IMR-90 (cell line): ENCODE data around the gene SLC25A21. TPM values are rescaled to one million over a fixed set of nuclear protein-coding genes. Genes with fewer than 3 reads are reported as not detected.

Source experiments
- ATAC-seq: fragments of 200-7000 bp; cut with Tn5 transposase; 2 replicates; pipeline ENCODE4 v1.9.1; 2020; ENCODE audit warnings: low read depth, mild to moderate bottlenecking, moderate library complexity
- BruUV-seq: library from RNA; stranded (reverse); fragments of 400-500 nt; replicated peaks from 2 replicates; lab custom pipeline; 2021; lab: Mats Ljungman, UMichigan
- CTCF ChIA-PET: fragments of 300-600 bp; formaldehyde crosslinking; extraction: SDS; loops from one replicate; lab custom pipeline; 2021; ENCODE audit warnings: antibody characterized with exemption; lab: Yijun Ruan, JAX
- POLR2A ChIA-PET: fragments of 300-600 bp; sonication (Branson Sonifier 250); formaldehyde crosslinking; loops from one replicate; lab custom pipeline; 2022; ENCODE audit warnings: antibody characterized with exemption; ENCODE audit not compliant: unreplicated experiment; lab: Charles Lee
- DNase-seq: peaks from one replicate; pipeline ENCODE4 v3.0.0; 2013
- H2AFZ ChIP-seq: replicated peaks from 2 replicates; pipeline ENCODE3; 2013; ENCODE audit warnings: low read length, mild to moderate bottlenecking; ENCODE audit not compliant: poor library complexity
- H2AK5ac ChIP-seq: 2 replicates; pipeline ENCODE4 v1.6.1; 2013; ENCODE audit warnings: low read depth, low read length, inconsistent platforms
- H2AK9ac ChIP-seq: replicated peaks from 2 replicates; pipeline ENCODE3; 2013; ENCODE audit warnings: mild to moderate bottlenecking, low read depth, low read length, moderate library complexity; ENCODE audit not compliant: poor library complexity
- H2BK120ac ChIP-seq: 2 replicates; pipeline ENCODE4 v1.6.1; 2013; ENCODE audit warnings: low read depth, low read length, inconsistent platforms
- H2BK15ac ChIP-seq: 3 replicates; pipeline ENCODE4 v1.6.1; 2013; ENCODE audit warnings: low read depth, low read length, inconsistent platforms
- H2BK20ac ChIP-seq: 2 replicates; pipeline ENCODE4 v1.6.1; 2013; ENCODE audit warnings: low read depth, mild to moderate bottlenecking, inconsistent platforms, low read length, moderate library complexity
- H2BK5ac ChIP-seq: 2 replicates; pipeline ENCODE4 v1.6.1; 2013; ENCODE audit warnings: mild to moderate bottlenecking, low read depth, low read length, inconsistent platforms; ENCODE audit not compliant: poor library complexity, severe bottlenecking
- H3K14ac ChIP-seq: replicated peaks from 2 replicates; pipeline ENCODE4 v1.6.1; 2013; ENCODE audit warnings: low read depth, low read length, inconsistent platforms
- H3K18ac ChIP-seq: 2 replicates; pipeline ENCODE4 v1.6.1; 2013; ENCODE audit warnings: low read depth, low read length, control low read depth
- H3K23ac ChIP-seq: 2 replicates; pipeline ENCODE4 v1.6.1; 2013; ENCODE audit warnings: low read depth, low read length, inconsistent platforms
- H3K27ac ChIP-seq: 2 replicates; pipeline ENCODE4 v1.5.1; 2013; ENCODE audit warnings: mild to moderate bottlenecking, control low read depth, low read length; ENCODE audit not compliant: insufficient read depth
- H3K27me3 ChIP-seq: 2 replicates; pipeline ENCODE4 v1.6.1; 2013; ENCODE audit warnings: low read length; ENCODE audit not compliant: control insufficient read depth, insufficient read depth
- H3K36me3 ChIP-seq: 2 replicates; pipeline ENCODE4 v1.6.1; 2013; ENCODE audit warnings: low read length, mixed read lengths; ENCODE audit not compliant: control insufficient read depth, insufficient read depth
- H3K4ac ChIP-seq: 2 replicates; pipeline ENCODE4 v1.6.1; 2013; ENCODE audit warnings: low read depth, low read length, inconsistent platforms
- H3K4me1 ChIP-seq: 2 replicates; pipeline ENCODE4 v1.6.1; 2013; ENCODE audit warnings: low read length, mixed read lengths; ENCODE audit not compliant: control insufficient read depth, insufficient read depth
- H3K4me2 ChIP-seq: 2 replicates; pipeline ENCODE4 v1.6.1; 2013; ENCODE audit warnings: low read depth, mild to moderate bottlenecking, control low read depth, low read length, moderate library complexity
- H3K4me3 ChIP-seq: 2 replicates; pipeline ENCODE4 v1.5.1; 2013; ENCODE audit warnings: low read depth, mild to moderate bottlenecking, control low read depth, low read length, moderate library complexity; ENCODE audit not compliant: insufficient read depth
- H3K56ac ChIP-seq: 2 replicates; pipeline ENCODE4 v1.6.1; 2013; ENCODE audit warnings: low read length, inconsistent platforms; ENCODE audit not compliant: insufficient read depth; ENCODE audit errors: extremely low read depth
- H3K79me1 ChIP-seq, 2 experiments: 2 replicates each; pipeline ENCODE4 v1.6.1; 2013; ENCODE audit warnings: low read length in 2 of 2, inconsistent platforms in 1 of 2, low read depth in 1 of 2
- H3K9ac ChIP-seq: 2 replicates; pipeline ENCODE4 v1.6.1; 2013; ENCODE audit warnings: low read depth, low read length, control low read depth
- H3K9me1 ChIP-seq: 2 replicates; pipeline ENCODE4 v1.6.1; 2013; ENCODE audit warnings: low read length, inconsistent platforms; ENCODE audit not compliant: insufficient read depth
- H3K9me3 ChIP-seq: 2 replicates; pipeline ENCODE4 v1.6.1; 2013; ENCODE audit warnings: low read length; ENCODE audit not compliant: control insufficient read depth, insufficient read depth
- H4K20me1 ChIP-seq: 2 replicates; pipeline ENCODE4 v1.6.1; 2013; ENCODE audit warnings: low read length, inconsistent platforms; ENCODE audit not compliant: insufficient read depth
- H4K5ac ChIP-seq: 2 replicates; pipeline ENCODE4 v1.6.1; 2013; ENCODE audit warnings: mild to moderate bottlenecking, low read depth, low read length, control low read depth
- H4K8ac ChIP-seq, 2 experiments: 2 replicates each; pipeline ENCODE4 v1.6.1; 2013; ENCODE audit warnings: low read depth in 2 of 2, low read length in 2 of 2, control low read depth in 1 of 2, inconsistent platforms in 1 of 2
- H4K91ac ChIP-seq: 2 replicates; pipeline ENCODE4 v1.6.1; 2013; ENCODE audit warnings: low read depth, low read length, inconsistent platforms; ENCODE audit not compliant: insufficient read depth
- CHD1 ChIP-seq: IDR thresholded peaks from 2 replicates; pipeline ENCODE4 v1.6.1; 2012; ENCODE audit warnings: low read depth, low read length, improper control_type of control experiment
- ELK1 ChIP-seq: fragments of 150-350 bp; IDR thresholded peaks from 2 replicates; pipeline ENCODE4 v1.6.1; 2016; ENCODE audit warnings: low read depth, mild to moderate bottlenecking, low read length, moderate library complexity, borderline replicate concordance
- RFX5 ChIP-seq: IDR thresholded peaks from 2 replicates; pipeline ENCODE4 v1.8.0; 2012; ENCODE audit warnings: low read depth, mild to moderate bottlenecking, low read length, moderate library complexity
- WGBS, 2 experiments: methylation state at CpG; one replicate each; pipeline versions ENCODE4 v1.1.5 to v1.1.7; 2013; ENCODE audit warnings: missing lambda C conversion rate in 2 of 2; ENCODE audit not compliant: insufficient read length in 1 of 2; ENCODE audit errors: extremely low coverage in 2 of 2; 5-methylcytosine and 5-hydroxymethylcytosine counted together
- dilution Hi-C: fragments of 300-500 bp; cut with HindIII; formaldehyde crosslinking; loops from one replicate; pipeline ENCODE4 v1.14.3; 2018; ENCODE audit warnings: low sequenced_read_pairs; ENCODE audit not compliant: unreplicated experiment
- in situ Hi-C: fragments of 300-500 bp; cut with MboI; formaldehyde crosslinking; loops from 3 replicates; pipeline ENCODE4 v1.14.3; 2019; ENCODE audit warnings: low sequenced_read_pairs, inconsistent platforms, mixed read lengths
- intact Hi-C: fragments of 100-400 bp; cut with micrococcal nuclease; formaldehyde crosslinking; loops from 2 replicates; pipeline ENCODE4 v1.10.0; 2022
- polyA plus RNA-seq, 3 experiments: library from polyadenylated mRNA; depleted of rRNA; stranded (reverse); fragments of >200 nt; gene quantifications; 2 replicates each; pipeline ENCODE4 v1.2.3, GENCODE V29; 2012; ENCODE audit warnings: low replicate concordance in 1 of 3
- total RNA-seq: library from RNA; depleted of rRNA; stranded (reverse); fragments of >200 nt; gene quantifications from 2 replicates; pipeline ENCODE4 v1.2.3, GENCODE V29; 2012

The SLC25A21 gene
- total and polyA plus RNA-seq, 2 of the 4 experiments (the other 2 are of a cell fraction), result 0.62 to 0.90 TPM

- intact Hi-C loops (no loop called here), in situ Hi-C loops (no loop called here), dilution Hi-C loops (no loop called here)
- Histone ChIP-seq H3K4me3 (no peak overlapping the region), H3K18ac (no peak overlapping the region), H3K36me3 (no peaks in the 10 kb centered on the region), H2BK20ac (no peak overlapping the region), H2AK9ac (no peak overlapping the region), H3K27me3 (no peaks in the 10 kb centered on the region), H4K5ac (no peak overlapping the region), H3K4ac (no peak overlapping the region), H2AFZ (no peak overlapping the region), H3K9me1 (peaks cover 9% of the 10 kb centered on the region), H3K23ac (no peak overlapping the region), H4K20me1 (no peaks in the 10 kb centered on the region), H3K4me2 (no peak overlapping the region), H3K79me1 (no peaks in the 10 kb centered on the region; a peak in 1 of 4 replicates), H3K4me1 (peaks cover 5% of the 10 kb centered on the region), H3K56ac (no peak overlapping the region), H3K14ac (no peak overlapping the region), H4K8ac (no peak overlapping the region), H2BK120ac (no peak overlapping the region), H3K9me3 (no peaks in the 10 kb centered on the region), H2AK5ac (no peak overlapping the region), H2BK5ac (no peak overlapping the region), H4K91ac (no peak overlapping the region), H3K9ac (no peak overlapping the region), H2BK15ac (no peak overlapping the region), H3K27ac (no peak overlapping the region)
- TF ChIP-seq ELK1 (no peak), RFX5 (no peak), CHD1 (no peak)
- ATAC-seq (no peak), DNase-seq (no peak)
- no TSS peak for BruUV-seq
- POLR2A ChIA-PET, result no interaction called here
- CTCF ChIA-PET, result no interaction called here
- WGBS, 2 experiments, result no CpG with 5 or more reads among the region's 1 CpG
These were observed 225.5 kb downstream of the SLC25A21 start for GRCh38 chr14:36946872-36947271.
